ENCODE results near the gene CADPS.

The CADPS gene

GRCh38 chr3:62405566-62405965 lies 469.6 kb downstream of the CADPS start:
- no peak for DNase-seq

DNA sequence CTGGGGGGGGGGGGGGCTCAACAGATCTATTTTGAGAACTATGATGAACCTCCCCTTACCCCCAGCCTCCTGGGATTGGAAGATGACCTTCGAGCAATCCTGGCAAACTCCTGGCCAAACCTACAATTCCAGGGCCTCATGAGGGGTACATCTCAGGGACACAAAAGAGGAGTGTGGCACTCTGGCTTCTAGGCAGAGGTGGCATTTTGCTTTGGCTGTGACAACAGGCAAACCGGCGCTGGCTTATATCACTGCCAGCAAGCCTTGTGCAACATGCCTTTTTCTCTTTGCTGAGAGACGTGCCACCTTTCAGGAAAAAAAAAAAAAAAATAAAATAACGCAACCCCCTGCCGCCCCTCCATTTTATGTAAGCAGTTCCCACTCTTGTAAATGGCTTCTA lies 470.1 kb downstream of the CADPS start:
- no peak for DNase-seq

DNA sequence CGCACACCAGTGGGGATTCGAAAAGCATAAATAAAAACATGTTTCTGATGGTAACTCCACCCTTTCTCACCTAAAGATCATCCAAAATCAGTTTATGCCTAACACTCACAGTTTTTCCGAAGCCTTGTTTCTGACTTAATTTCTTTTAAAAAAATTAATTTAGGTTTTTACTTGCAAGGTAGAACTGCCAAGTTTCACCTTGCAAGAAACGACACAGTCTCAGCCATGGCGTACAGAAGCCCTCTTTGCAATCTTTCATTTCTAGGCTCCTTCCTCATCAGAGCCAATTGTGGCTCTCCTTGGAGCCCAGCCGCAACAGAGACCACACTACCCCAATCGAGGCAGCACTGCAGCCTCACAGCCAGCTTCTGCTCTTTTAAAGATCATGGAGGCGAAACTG lies 470.9 kb downstream of the CADPS start:
- no peak for DNase-seq

- DNase-seq = no peak
These were observed 471.5 kb downstream of the CADPS start for GRCh38 chr3:62403765-62404164.

- no peak for DNase-seq
These were observed 482.5 kb downstream of the CADPS start for GRCh38 chr3:62392626-62393292.

- no peak for DNase-seq
These were observed 488.0 kb downstream of the CADPS start for GRCh38 chr3:62387251-62387650.

- DNase-seq = no peak
These were observed 495.9 kb downstream of the CADPS start for GRCh38 chr3:62379321-62379798.

DNA sequence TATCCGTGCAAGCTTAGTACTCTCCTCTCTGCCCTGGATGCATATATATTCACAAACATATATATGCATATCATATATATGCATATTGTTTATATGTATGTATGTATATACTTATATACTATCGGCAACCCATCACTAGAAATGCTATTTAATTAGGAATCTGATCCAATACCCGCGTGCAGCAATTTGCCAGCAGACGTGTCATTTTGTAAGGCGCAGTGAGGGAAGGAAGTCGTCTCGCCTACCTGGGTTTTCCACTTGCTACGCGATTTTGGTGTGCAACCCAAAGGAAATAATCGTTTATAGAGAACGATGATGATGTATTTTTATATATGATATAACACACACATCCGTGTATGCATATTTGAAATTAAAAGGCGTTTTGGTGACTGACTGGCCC lies 496.3 kb downstream of the CADPS start:
- DNase-seq = no peak

DNA sequence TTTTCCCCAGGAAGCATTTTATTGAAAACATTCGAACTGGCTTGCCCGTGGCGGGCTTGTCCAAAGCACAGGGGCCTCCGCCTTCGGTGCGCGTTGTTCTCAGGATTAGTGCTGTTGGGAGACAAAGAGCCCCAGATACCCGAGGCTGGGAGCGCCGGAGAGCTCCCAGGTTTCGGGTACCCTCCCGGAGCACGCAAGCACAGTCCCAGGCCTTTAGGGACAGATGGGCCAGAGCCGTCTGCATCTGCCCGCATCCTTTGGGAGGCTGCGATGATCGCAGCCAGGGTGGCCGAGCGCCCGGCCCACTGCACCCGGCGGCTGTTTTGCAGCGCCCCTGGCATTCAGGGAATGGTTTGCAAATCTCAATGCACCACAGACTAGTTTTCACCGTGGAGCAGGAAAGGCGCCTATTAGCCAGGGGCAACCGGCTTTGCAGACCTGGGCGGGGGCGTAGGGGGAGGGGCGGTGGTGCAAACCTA lies 496.9 kb downstream of the CADPS start:
- no peak for DNase-seq

DNA sequence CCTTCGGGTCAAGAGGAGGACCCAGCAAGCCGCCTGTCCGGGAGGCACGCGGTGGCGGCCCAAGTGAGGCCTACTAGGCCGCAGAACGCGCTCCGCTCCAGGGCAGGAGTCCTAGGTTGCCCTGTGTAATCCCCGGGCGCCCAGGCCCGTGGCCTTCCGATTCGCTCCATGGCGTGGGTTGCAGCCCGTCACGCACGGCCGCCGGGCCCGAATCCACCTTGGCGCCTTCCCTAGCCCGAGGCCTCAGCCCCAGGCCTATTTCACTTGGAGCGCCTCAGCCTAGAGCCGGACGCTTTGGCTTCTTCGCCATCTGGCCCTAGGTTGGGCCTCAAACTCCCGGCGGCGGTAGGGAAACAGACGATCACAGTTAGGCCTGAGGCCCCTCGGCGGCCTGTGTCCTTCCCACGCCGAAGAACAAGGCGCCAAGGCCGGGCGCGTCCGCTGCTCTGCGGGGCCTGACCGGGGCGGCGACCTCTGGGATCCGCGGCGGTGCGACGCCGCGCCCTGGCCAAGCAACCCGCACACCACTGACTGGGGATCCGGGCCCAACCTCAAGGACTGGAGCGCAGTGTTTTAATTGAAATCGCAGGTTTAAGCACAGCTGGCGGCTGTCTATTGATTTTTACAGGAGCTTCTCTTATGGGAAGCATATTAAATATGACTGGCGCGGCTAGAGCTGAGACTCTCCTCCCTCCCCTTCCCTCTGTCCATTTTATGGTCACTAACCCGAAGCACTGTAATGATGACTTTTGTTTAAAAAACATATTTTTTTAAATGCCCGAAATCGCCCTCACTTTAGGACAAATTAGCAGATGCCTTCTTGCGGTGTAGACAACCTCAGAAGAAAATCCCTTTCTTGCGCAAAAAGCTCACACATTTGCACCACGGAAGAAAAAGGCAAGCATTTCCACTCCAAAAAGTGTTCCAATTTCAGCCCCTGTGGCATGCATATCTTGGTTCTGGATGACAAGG lies 498.0 kb downstream of the CADPS start:
- no peak for DNase-seq

GRCh38 chr3:62376454-62376720 lies 498.8 kb downstream of the CADPS start:
- no peak for DNase-seq

DNA sequence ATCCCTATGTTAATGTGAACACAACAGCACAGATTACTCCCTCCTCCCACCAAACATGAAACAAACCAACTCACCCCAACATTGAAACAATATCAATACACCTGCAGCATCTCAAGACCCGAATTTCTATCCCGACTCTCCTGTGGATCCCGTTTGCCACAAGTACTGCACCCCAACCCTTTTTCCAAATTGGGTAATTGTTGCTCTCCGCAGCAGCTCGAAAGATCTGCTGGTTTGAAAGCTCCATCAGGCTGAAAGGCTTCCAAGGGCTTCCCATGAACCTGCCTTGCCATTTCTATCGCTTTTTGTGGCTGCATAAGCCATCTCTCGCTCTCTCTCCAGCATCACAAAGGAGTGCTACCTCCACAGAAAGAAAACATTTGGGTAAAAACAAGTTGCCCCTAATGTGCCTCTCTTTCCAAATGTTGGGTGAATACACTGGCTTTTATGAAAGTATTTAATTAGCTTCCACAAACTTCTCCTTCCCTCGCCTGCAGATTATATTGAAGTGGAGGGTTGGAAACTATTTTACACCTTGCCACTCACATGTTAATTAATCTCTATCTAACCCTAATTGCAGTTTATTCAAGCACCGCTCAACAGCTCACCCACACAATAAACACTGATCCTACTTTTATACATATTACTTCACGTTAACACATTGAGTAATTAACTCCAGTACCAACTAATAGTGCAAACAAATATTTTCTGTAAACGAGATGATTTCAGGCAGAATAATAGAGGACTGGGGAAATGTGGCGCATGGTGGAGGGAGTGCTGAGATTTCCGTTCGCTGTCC lies 499.4 kb downstream of the CADPS start:
- DNase-seq = no peak

DNA sequence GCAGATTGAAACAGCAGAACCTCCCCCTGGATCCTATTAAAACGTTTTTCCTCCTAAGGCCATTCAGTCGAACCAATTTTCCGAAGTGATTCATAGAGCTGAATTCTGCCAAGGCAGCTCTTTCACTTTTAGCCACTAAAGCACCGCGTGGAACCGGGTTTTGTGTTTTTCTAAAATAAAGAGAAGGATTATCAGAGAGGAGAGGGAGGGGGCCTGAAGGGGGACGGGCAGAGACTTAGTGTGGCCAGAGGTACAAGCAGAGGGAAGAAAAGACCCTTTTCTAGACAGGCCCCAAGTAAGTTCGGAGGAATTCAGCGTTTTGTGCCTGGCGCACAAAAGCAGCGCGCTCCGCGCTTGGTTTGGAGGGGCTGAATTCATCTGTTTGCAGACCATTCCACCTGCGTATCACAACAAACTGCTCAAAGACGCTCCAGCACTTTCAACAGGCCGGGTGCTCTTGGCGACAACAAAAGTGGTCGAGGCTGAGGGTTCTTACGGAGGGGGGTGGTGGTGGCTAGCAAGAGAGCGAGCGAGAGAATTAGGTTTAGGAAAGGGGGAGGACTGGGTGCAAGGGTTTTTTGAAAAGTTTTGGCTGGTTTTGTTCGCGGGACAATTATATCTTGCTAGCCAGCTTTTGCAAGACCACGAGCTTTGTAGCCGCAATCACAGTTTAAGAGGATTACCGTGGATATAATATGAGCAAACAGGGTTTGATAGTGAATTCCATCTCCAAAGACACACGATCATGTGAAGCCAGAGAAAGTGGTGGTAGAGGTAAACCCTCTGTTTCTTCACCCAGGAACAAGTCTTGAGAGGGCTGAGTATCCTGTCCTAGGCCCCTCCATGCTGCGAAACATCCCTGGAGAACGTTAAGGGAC lies 500.6 kb downstream of the CADPS start:
- no peak for DNase-seq

GRCh38 chr3:62373714-62374333 lies 501.4 kb downstream of the CADPS start:
- DNase-seq = no peak

GRCh38 chr3:62373215-62373614 lies 502.0 kb downstream of the CADPS start, which contains the start of gene FEZF2:
Gene FEZF2, minus strand, starts transcription at chr3:62373550. Its CDS starts 682 bp downstream, at chr3:62372868.
- DNase-seq = no peak

DNA sequence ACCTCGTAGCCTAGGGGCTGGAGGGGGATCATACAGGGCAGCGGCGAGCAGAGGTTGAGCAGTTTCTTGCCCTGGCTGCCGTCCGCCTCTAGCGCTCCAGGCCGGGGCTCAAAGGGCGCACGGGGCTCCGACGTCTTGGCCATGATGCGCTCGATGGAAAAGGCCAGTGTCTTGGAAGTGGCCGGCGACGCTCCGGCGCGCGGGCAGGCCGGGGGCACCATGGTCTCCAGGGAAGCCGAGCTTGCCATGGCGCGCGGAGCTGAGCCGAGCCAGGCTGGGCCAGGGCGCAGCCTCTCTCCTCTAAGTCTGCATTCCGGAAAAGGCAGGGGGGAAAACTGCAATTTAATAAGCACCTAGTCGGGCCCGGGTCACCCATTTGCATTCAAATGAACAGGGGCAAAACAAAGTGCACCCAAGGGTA lies 502.6 kb downstream of the CADPS start:
- DNase-seq = no peak

DNA sequence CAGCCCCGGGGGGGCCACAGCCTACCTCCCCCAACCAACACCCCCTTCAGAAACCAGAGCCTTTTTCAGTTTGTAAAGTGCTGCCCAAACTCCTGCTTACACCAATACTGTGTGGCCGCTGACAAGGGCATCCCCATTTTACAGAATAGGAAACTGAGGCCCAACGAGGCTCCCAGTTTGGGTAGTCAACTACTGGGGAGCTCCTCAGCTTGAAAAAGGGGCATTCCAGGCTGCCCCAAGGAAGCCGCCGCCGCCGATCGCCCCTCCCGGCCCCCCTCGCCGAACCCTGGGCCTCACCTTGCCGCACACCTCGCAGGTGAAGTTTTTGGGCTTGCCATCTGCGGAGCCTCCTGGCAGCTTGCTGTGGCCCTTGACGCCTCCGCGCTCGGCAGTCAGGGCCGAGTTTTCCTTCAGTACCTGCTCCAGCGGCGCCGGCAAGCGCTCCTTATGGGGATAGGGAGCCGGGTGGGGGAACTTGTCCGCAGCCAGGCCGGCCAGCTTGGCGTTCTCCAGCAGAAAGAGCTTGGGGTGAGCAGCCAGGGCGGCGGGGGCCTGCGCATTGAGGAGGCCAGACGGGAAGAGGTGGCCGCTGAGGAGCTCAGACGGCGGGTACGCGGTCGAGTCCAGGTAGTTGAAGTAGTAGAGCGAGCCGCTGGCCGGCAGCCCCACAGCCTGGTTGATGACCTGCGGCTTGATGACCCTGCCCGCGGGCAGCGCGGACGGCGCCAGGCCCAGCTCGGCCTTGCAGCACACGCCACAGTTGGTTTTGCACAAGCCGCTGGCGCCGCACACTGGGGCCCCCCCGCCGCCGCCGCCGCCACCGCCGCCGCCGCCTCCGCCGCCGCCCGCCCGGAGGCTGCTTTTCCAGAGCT lies 503.3 kb downstream of the CADPS start:
- DNase-seq = no peak

DNA sequence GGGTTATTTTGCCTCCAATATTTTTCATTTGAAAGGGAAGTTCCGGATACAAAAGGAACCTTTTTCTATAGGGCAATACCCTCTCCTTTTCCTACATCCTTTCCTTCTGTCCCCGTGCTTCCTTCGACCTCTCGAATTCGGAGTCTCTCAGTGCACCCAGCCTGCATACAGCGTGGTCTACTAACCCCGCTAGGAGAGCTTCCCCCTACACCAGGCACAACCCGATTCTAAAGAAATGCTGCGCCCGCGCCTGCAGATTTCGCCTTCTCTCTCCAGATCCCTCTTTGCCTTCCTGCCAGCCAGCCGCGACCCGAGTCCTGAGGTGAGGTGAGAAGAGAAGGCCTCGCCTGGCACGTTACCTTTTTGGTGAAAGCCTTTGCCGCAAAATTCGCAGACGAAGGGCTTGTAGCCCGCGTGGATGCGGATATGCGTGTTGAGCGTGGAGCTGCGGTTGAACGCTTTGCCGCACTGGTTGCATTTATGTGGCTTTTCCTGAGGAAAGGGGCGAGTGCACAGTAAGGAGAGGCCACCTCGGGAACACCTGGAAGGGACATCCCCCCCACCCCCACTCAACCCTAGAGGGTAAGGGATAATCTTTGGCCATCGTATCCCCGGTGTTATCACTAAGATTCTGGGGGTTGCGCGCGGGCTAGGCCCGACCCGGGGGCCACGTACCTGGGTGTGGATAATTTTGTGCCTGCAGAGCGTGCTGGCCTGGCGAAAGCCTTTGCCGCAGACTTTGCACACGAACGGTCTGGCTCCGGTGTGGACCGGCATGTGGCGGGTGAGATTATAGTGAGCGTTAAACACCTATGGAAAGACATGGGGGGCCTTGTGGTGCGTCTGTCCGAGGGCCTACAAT lies 504.1 kb downstream of the CADPS start:
- no peak for DNase-seq

DNA sequence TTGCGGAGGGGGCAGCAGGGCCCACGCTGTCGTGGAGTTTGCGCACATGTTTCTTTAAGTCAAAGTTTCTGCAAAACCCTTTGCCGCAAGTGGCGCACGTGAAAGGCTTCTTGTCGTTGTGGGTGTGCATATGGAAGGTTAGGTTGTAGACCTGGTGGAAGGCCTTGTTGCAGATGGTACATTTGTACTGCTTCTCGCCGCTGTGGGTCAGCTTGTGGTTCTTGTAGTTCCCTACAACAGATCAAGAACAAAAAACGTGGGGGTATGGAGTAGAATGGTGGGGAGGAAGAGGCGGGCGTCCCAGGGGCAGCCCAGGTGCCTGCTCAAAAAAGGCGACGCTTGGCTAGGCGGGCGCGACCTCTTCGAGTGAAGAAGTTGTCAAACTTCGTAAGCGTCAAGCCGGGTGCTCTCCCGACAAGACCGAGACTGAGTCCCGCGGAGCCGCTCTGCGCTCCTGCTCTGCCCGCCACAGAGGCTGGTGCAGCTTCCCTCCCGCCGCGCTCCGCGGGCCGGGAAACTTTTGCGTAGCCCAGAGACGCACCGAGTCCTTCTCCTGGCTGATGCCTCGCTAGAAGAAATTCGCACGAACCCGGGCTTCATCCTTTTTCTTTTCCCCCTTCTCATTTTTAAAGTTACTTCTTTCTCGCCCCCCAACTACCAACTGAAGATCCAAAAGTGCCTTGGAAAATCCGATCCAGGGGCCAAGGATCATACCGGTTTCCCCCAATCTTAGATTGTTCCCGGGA lies 504.9 kb downstream of the CADPS start:
- no peak for DNase-seq
